ENCODE data around the gene CD37.

DNA sequence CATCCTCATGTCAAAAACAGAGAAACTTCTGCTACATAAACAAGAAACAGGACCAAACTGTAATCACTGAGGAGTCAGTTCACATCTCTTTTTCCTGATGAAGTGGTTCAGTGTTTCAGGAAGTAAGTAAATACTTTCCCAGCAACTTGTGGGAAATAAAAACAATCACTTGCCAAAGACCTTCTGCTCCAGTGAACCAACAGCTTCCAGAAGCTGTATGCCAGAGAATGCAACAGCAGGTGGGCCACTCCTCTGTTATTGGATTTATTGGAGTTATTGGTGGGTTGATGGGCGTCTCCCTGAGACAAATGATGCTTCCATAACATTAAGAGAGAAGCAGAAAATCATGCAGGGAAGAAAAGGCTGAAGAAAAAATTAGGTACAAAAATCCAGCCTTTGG lies 20.1 kb upstream of the CD37 start:
- TF ChIP-seq, protein P1, sequence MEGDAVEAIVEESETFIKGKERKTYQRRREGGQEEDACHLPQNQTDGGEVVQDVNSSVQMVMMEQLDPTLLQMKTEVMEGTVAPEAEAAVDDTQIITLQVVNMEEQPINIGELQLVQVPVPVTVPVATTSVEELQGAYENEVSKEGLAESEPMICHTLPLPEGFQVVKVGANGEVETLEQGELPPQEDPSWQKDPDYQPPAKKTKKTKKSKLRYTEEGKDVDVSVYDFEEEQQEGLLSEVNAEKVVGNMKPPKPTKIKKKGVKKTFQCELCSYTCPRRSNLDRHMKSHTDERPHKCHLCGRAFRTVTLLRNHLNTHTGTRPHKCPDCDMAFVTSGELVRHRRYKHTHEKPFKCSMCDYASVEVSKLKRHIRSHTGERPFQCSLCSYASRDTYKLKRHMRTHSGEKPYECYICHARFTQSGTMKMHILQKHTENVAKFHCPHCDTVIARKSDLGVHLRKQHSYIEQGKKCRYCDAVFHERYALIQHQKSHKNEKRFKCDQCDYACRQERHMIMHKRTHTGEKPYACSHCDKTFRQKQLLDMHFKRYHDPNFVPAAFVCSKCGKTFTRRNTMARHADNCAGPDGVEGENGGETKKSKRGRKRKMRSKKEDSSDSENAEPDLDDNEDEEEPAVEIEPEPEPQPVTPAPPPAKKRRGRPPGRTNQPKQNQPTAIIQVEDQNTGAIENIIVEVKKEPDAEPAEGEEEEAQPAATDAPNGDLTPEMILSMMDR (IDR thresholded peaks at IDR 0.05; ENCODE audit: low read length), result no peak
- TF ChIP-seq EZH2 (IDR thresholded peaks at IDR 0.05; ENCODE audit: borderline replicate concordance, low read length), result no peak
